ENCODE data around the gene TNNI2. TPM values are rescaled to one million over a fixed set of nuclear protein-coding genes. Genes with fewer than 3 reads are reported as not detected.

TNNI2 gene
- total and polyA plus RNA-seq, 2 donors (not counting 3 experiments of a cell fraction or from before 2014, with no cell fraction given), result not detected

DNA sequence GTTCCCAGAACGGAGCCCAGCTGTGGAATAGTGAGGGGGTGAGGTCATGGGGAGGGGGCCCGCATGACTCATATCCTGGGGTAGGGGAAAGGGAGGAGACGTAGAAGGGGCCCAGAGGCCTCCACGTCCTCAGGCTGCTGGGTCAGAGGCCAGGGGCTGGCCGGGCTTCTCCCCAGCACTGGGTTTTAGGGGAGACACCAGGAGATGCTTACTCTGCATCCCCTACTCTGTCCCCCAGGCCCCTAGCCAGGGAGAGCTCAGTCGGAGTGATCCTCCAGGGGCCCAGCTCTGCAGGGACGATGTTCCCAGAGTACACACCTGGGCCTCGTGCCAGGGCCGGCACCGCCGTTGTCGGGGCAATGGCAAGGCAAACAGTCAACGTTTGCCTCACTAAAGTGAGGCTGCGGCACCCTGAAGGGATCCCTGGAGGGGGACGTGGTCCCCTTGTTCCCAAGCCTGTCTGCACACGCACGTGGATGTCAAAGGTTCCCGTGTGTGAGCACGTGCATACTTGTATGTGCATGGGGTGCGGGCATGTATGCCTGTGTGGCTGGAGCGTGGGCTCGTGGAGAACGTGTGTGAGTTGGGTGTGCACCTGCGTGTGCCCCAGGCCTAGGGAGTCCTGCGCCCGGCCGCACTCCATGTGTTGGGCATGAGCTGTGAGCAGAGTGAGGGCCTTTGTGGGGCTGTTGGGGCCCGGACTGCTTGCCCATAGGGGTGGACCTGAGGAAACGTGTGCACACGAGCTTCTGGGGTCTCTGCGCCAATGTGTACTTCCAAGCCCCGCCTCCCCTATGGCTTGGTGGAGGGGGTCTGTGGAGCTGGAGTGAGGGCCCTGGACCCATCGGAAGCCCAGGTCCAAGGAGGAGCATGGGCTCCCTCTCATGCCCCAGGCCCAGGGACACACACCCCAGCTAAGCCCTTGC, 38.7 kb downstream of the TNNI2 start:
- H3K27ac ChIP-seq (ENCODE audit: insufficient read depth, low read depth, low read length), result no peak overlapping the region
- no peaks in the 10 kb centered on the region for H3K9me3 ChIP-seq (replicated peaks; ENCODE audit: control insufficient read depth, insufficient read depth, low read length)
- BruUV-seq (replicated peaks), result no TSS peak

More for the DNA sequence above, 38.7 kb downstream of the TNNI2 start:
- no peak overlapping the region for H3K9ac ChIP-seq (replicated peaks; ENCODE audit: extremely low read depth, insufficient read depth, low read length)
- no peaks in the 10 kb centered on the region for H3K27me3 ChIP-seq (ENCODE audit: control insufficient read depth in 2 of 2, insufficient read depth in 2 of 2, low read length in 2 of 2)
- H3K9me1 ChIP-seq (replicated peaks; ENCODE audit: control insufficient read depth, extremely low read depth, insufficient read depth, low read length), result no peaks in the 10 kb centered on the region
- H3K4me3 ChIP-seq (replicated peaks in 1 of 3; ENCODE audit: insufficient read depth in 1 of 3, low read depth in 1 of 3, low read length in 3 of 3), result no peak overlapping the region
- CTCF ChIA-PET, result interaction anchor here (0.9 to 4.9 kb wide), 14 partner anchors 10 to 274 kb away, joined by 3 to 53 read pairs (median 4); no protein-coding TSS in a partner anchor
- FAIRE-seq (no peak), DNase-seq (ENCODE audit: low read depth, low spot score) (no peak)
- dilution Hi-C loops (cut with MboI; ENCODE audit: extremely low pct_ligation_motif_present, low sequenced_read_pairs), result no loop called here
- TF ChIP-seq, protein P1, sequence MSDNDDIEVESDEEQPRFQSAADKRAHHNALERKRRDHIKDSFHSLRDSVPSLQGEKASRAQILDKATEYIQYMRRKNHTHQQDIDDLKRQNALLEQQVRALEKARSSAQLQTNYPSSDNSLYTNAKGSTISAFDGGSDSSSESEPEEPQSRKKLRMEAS (IDR thresholded peaks at IDR 0.05; ENCODE audit: insufficient read depth, insufficient read length), result no peak
- no peak for TF ChIP-seq JUN (IDR thresholded peaks at IDR 0.05; ENCODE audit: borderline replicate concordance, insufficient read depth, insufficient read length, low read depth)
- TF ChIP-seq EZH2 (IDR thresholded peaks at IDR 0.05; ENCODE audit: borderline replicate concordance, low read depth, low read length, severe bottlenecking), result no peak
- no peak for TF ChIP-seq GATA2 (IDR thresholded peaks at IDR 0.05; ENCODE audit: insufficient read depth, insufficient read length, low read depth, low read length)
- no peak for TF ChIP-seq POLR2AphosphoS5 (IDR thresholded peaks at IDR 0.05; ENCODE audit: insufficient read depth, low read depth, low read length)
- no peak for TF ChIP-seq FOS (IDR thresholded peaks at IDR 0.05; ENCODE audit: borderline replicate concordance, insufficient read depth, low read length)
- TF ChIP-seq, protein P2, sequence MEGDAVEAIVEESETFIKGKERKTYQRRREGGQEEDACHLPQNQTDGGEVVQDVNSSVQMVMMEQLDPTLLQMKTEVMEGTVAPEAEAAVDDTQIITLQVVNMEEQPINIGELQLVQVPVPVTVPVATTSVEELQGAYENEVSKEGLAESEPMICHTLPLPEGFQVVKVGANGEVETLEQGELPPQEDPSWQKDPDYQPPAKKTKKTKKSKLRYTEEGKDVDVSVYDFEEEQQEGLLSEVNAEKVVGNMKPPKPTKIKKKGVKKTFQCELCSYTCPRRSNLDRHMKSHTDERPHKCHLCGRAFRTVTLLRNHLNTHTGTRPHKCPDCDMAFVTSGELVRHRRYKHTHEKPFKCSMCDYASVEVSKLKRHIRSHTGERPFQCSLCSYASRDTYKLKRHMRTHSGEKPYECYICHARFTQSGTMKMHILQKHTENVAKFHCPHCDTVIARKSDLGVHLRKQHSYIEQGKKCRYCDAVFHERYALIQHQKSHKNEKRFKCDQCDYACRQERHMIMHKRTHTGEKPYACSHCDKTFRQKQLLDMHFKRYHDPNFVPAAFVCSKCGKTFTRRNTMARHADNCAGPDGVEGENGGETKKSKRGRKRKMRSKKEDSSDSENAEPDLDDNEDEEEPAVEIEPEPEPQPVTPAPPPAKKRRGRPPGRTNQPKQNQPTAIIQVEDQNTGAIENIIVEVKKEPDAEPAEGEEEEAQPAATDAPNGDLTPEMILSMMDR (IDR thresholded peaks at IDR 0.05; ENCODE audit: extremely low read depth in 1 of 2, insufficient read depth in 1 of 2, low read depth in 1 of 2, low read length in 2 of 2), result no peak
- no peaks in the 10 kb centered on the region for H3K36me3 ChIP-seq (ENCODE audit: control insufficient read depth in 2 of 2, extremely low read depth in 1 of 2, insufficient read depth in 2 of 2, low read length in 2 of 2)
- no peaks in the 10 kb centered on the region for H4K20me1 ChIP-seq (replicated peaks; ENCODE audit: control insufficient read depth, extremely low read depth, insufficient read depth, low read length)
- POLR2A ChIA-PET, result no interaction called here
- H3K4me1 ChIP-seq (ENCODE audit: control insufficient read depth, extremely low read depth, insufficient read depth, low read length), result no peaks in the 10 kb centered on the region
- no peak overlapping the region for H3K4me2 ChIP-seq (ENCODE audit: insufficient read depth, low read length)
- H3K79me2 ChIP-seq (ENCODE audit: control insufficient read depth, insufficient read depth, low read length), result no peaks in the 10 kb centered on the region
- no peak overlapping the region for H2AFZ ChIP-seq (ENCODE audit: low read depth, low read length)
- intact Hi-C loops (cut with micrococcal nuclease), result no loop called here
